M059J (cell line): ENCODE data around the gene TMEM203. TPM values are rescaled to one million over a fixed set of nuclear protein-coding genes. Genes with fewer than 3 reads are reported as not detected.
A peak's percentile ranks its signal among the peaks of the same experiment; 100 is the strongest.

Experiments used
- DNase-seq: peaks from one replicate; pipeline ENCODE4 v3.0.0-alpha.2; 2012; ENCODE audit warnings: low read depth
- total RNA-seq: library from RNA; depleted of rRNA; stranded (reverse); fragments of >200 nt; shearing (Covaris generic); gene quantifications from 2 replicates; pipeline ENCODE4 v1.2.3, GENCODE V29; 2014

TMEM203 gene
- total RNA-seq, 1 experiment from 2014 or later, result 68.9 TPM

DNA sequence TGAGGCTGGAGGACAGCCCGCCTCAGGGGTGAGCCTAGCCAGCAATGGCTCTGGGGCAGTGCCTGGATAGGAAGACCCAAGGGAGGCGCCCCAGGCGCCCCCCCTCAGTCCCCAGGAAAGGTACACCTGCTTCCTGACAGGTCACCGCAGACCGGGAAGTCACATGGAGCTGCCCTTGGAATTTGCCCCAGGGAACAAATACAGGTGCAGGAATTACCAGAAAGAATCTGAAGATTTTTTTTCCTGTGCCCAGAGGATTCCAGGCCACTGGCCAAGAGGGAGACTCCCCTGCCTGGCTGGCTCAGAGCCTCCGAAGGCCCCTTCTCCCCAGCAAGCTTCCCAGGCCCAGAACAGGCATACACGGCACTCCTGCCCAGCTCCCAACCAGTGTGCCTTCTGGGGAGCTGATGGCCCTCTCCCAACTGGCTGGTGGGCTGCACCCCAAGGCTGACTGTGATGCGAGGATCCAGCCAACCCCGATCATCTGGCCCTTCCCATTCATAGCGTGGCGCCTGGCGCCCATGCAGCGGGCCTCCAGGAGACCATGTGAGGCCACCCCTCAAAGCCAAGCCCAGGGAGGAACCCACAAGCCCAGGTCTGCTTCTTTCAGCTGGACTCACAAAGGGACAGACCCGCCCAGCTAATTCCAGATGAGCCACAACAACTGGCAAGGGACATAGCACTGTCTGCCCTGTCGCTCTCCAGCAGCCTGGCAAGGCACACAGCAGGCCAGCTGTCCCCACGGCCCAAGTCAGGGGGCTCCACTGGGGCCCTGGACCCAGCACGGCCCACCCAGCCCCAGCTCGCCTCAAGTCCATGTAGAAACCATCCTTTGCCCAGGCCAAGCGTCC is 7.2 kb downstream of the TMEM203 start:
- peak; percentile 63 for DNase-seq

DNA sequence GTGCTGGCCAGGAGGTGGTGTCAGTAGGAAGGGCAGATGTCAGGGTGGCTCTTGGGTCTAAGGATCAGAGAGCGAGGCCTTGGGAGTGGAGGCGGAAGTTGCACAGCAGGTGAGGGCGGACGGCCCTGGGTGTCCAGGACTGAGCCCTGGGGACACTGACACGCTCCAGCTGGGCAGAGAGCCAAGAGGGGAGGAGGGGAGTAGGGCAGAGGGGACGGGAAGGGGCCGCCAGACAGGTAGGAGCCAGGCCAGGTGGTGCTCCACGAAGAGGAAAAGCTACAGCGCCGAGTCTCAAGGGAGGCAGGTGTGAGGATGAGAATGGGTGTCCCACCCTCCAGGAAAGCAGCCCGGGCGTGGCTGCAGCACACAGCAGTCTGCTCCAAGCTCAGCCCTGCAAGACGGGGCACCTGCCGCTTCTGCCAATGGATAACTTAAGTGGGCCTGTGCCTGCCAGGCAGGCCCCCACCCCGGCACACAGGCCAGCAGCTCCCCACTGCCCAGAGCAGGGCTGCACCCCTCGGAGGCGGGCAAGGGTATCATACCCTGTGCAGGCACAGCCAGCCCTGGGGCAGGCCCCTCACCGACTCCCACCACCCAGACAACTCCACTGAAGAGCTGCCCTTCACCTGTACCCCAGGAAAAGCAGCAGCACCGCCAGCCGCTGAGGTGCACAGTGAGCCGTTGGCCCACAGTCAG is 9.8 kb downstream of the TMEM203 start:
- no peak for DNase-seq

DNA sequence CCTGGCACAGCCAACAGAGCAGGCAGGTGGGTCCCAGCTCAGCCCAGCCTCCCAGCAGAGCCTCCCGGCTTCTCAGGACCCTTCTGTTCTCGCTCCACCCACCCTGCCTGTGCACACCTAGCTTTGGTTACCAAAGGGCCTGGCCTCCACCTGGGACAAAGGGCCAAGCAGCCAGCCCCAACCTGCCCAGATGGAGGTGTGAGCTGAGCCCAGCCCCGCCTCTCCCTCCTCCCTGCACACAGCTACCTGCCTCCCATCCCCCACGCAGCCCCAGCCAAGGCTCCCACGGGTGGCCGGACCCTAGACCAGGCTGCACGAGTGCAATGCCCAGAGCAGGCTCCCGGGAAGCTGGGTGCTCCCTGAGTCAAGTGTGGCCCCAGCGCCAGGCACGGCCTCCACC is 10.5 kb downstream of the TMEM203 start:
- DNase-seq, result no peak

DNA sequence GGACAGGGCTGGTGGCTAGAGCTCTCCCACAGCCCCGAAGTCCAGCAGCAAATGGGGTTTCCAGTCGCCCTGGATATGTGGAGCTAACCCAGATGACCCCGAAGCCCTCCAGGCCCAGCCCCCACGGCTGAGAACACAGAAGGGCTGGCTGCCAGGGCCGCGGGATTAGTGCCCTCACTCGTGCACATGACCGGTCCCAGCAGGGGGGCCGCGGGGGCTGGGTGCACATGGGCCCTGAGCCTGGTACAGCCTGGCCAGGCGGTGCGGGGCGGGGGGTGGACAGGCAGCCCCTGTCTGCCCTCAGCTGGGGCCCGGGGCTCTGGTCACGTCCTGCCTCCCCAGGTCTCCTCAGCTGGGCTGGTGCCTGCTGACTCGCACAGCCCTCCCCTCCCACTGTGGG is 11.1 kb downstream of the TMEM203 start:
- no peak for DNase-seq

DNA sequence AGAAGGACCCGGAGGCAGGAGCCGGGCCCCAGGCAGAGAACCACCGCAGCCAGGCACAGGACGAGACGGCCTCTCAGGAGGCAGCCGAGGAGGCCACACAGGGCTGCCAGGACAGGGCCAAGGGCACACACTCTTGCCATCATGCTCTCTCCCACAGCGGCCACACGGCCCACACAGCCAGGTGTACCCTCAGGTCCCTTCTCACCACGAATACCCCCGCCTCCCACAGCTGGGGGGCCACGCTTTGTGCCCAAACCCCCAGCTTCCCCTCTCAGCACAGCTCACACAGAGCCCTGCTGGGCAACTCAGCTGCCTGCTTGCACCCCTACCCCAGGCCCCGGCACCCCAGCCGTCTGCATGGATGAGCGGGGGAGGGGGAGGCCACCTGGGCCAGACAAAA is 11.7 kb downstream of the TMEM203 start:
- DNase-seq, result no peak

DNA sequence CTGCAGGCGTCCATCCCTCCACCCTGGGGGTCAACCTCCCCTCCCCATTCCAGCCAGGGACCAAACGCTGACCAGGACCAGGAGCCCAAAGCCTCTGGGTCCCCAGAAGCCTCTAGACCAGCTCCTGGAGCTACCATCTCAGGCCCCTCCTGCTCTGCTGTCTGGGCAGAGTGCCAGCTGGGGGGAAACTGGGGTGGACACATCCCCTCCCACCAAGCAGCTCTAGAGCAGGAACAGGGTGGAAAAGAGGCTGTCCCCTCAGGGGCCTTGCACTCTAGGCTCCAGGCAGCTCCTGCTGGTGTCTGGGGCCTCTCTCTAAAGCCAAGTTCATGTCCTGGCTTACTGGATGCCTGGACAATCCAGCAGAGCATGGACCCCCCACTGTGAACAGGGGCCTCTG is 12.6 kb downstream of the TMEM203 start:
- no peak for DNase-seq

DNA sequence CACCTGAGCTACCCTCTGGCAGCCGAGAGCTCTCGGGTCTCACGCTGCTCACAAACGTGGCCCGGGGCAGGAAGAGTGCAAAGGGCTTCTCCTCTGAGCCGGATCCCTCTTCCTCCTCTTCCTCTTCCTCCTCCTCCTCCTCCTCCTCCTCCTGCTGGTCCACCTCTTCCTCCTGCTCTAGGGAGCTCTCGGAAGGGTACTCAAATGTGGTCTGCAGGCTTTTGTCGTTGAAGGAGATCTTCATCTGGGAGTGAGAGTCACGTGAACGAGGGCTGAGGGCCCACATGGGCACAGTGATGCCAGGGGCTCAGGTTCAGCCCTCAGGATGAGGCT is 13.0 kb downstream of the TMEM203 start:
- no peak for DNase-seq

DNA sequence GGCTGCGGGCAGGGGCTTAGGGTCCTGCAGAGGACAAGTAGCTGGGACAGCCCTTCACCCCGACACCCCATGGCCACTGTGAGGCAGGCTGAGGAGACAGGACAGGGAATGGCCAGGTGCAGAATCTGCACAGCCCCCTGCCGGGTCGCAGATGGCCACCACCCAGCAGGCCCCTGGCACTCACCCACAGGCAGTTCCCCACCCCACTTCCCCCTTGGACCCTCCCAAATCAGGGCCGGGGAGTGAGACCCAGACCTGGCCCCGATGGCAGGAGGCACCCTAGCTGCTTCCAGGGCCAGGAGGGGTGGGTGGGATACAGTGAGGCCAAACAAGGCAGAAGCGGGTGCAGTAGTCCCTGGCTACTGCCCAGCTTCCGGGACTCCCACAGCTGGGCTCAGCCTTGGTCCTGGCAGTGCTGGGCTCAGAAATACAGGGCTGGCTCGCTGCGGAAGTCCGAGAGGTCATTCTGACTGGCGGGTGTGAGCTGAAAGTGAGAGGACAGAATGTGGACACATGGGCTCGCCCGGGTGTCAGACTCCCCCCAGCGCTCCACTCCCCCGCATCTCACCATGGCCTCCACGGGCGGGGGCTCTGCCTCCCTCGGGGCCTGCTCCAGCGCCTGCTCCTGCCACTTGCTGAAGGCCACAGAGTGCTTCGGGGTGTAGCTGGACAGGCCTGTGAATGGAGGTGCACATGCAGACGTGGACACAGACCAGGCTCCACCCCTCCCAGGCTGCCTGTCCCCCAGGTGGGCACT is 13.6 kb downstream of the TMEM203 start:
- DNase-seq, result no peak

DNA sequence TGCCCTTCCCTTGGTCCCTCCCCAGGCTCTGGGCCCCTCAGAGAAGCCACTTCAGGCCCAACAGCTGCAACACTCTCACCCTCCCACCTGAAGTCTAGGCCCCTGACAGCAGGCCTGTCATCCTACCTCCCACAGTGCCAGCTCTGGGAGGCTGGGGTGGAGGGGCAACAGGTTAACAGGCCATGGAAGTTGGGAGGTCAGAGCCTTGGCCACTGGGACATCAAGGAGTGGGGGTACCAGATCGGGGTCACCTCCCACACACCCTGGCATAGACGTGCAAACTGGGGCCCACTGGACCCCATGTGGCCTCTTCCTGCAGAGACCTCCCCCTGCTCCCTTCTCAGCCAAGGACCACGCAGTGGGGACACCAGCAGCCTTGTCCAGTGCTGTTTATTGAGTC is 14.2 kb downstream of the TMEM203 start:
- no peak for DNase-seq

DNA sequence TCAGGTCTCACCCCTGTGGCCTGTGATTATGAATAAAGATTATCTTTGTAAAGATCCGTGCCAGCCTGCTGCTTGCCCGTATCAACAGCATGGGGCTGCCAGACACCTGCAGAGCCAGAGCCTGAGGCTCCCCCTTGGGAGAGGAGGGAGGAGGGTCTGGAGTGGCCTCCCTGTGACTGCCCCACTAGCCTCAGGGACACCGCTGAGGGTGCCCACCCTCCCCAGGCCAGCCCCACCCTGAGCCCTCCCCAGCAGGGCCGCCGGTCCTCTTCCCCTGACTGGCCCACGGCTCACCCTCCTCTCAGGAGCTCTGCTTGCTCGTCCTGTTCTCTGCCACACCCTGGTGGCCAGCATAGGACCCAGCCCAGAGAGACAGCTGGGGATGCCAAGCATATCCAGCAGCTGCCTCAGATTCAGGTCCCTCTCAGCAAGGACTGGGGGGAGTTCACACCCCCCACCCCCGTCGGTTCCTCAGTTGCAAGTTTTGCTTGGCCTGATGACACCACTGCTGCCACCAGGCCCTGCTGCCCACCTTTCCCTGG is 15.1 kb downstream of the TMEM203 start:
- no peak for DNase-seq

DNA sequence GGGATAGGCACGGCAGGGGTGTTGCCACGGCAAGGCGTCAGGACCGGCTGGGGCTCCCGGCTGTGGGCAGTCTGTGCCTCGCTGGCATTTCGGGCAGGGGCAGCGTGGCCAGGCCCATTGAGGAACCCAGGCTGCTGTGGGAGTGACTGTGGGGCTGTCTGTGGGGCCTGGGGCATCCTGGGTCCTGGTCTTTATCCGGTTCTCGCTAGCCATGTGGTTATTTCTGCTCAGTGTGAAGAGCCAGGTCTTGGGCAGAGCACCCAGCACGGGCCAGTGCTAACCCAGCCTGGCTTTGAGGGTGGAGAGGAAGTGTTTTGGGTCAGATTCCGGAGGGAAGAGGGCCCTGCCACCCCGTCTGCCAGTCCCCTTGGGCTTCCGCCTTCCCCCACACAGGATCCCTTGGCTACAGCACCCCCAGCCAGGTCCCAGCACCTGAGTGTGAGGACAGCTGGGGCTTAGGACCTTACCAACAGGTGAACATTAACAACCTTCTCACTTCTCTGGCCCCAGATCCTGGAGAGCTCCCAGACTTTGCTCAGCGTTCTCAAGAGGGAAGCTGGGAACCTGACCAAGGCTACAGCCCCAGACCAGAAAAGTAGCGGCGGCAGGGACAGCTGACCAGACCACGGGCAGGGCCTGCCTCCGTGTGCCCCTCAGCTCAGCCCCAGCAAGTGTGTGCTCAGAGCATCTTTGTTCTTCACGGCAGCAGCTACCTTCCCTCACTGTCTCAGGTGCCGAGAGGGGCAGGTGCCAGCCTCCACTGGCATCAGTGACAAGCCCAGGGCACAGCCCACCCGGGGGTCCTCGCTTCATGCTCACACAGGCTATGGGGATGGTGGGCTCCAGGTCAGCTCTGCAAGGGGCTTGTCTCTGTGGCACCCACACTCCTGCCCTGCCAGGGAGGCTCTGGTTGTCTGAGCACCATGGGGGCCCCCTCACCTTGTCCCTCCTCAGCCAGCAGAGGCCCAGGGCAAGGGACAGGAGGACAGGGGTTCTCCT is 15.9 kb downstream of the TMEM203 start:
- no peak for DNase-seq

DNA sequence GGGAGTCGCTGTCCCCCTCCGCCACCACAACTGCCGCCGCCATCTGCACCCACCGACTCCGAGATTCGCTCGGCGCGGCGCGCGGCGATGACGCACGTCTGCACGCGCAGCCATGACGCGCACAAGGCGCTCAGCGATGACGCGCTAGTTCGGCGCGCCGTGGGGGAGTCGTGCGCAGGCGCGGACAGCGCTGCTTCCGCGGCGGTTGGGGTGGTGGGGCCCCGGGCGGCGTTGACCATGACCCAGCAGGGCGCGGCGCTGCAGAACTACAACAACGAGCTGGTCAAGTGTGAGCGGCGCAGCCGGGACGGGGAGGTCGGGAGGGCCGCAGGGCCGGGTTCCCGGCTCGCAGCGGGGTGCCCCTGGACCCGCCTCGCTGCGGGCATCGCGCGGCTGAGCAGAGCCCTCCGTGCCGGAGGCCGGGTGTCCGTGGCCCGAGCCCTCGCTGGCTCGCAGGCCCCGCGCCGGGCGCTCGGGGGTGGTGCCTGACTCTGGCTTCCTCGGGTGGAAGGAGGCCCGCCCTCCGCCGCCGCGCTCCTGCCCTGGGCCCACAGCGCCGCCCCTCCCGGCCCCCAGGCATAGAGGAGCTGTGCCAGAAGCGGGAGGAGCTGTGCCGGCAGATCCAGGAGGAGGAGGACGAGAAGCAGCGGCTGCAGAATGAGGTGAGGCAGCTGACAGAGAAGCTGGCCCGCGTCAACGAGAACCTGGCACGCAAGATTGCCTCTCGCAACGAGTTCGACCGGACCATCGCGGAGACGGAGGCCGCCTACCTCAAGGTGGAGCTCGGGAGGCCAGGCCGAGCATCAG is 16.8 kb downstream of the TMEM203 start, which contains the start of the genes ANAPC2 and SSNA1:
Gene ANAPC2, minus strand, starts transcription at position 71 of the 807 bp plus-strand sequence. Its CDS starts 28 bp downstream, at position 43.
Gene SSNA1, plus strand, starts transcription at position 187 of the 807 bp plus-strand sequence. Its CDS starts 51 bp downstream, at position 238.
- peak; percentile 91 for DNase-seq

DNA sequence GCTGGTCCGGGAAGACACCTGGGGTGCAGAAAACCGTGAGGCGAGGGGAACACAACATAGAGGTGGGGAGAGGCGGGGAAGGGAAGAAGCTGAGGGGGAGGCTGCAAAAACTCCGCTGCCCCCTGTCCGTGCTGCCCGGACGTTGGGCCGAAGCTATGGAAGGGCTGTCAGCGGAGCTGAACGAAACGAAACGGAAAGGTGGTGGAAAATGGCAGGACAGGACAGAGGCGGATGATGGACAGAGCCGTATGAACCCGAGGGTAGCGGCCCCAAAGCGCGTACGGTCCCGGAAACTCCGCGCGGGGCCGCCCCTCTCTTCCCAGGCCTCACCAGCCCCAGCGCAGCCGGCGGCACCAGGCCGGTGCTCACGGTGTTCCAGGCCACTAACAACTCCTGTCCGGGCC is 17.4 kb downstream of the TMEM203 start:
- DNase-seq, result no peak

DNA sequence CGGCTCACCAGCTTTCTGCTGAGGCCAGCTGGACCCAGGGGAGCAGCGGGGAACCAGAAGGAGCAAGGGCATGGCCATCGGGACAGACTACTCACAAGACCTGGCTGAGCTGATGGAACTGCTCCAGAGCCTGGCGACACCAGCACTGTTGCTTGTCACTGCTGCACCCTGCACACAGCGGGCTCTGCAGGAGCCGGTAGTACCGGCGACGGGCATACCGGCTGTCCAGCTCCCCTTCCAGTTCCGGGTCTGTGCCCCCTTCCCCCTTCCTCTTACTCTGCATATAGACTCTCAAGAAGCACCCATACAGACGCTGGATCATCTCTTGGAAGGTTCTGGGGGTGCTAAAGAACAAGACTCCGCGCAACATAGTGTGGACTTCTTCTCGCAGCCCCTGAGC is 18.1 kb downstream of the TMEM203 start:
- DNase-seq, result no peak

DNA sequence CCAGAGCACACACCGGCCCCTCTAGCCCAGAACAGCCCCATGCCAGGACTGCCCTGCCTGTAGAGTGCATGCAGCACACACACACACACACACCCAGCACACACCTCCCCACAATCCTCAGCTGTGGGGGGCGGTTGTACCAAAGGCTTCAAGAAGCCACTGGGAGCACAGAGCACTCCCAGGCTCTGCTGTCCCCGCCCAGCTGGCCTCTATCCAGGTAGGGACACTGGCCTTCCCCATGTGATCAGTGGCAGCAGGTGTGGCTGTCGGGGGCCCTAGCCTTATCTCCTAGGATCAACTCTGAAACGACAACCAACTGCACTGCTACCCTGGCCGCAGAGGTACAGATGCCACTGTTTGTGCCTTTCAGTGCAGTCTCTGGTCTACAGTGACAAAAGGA is 19.1 kb downstream of the TMEM203 start:
- no peak for DNase-seq

DNA sequence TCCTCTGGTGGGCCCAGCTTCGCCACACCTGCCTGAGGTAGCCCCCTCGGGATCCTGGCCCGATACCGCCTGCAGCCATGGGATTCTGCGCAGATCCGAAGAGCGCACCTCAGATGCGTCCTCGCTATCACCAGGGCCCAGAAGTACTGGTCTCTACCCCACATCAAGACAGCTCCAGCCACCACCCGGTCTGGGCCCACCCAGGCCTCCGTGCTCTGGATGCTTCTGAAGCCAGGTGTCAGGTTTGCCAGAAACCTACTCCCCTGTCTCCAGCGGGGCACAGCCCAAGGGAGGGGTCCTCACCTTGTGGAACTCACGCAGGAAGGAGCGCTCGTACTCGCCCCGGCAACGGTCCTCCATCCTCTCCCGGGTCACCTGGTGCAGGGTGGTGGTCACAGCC is 19.5 kb downstream of the TMEM203 start:
- no peak for DNase-seq

DNA sequence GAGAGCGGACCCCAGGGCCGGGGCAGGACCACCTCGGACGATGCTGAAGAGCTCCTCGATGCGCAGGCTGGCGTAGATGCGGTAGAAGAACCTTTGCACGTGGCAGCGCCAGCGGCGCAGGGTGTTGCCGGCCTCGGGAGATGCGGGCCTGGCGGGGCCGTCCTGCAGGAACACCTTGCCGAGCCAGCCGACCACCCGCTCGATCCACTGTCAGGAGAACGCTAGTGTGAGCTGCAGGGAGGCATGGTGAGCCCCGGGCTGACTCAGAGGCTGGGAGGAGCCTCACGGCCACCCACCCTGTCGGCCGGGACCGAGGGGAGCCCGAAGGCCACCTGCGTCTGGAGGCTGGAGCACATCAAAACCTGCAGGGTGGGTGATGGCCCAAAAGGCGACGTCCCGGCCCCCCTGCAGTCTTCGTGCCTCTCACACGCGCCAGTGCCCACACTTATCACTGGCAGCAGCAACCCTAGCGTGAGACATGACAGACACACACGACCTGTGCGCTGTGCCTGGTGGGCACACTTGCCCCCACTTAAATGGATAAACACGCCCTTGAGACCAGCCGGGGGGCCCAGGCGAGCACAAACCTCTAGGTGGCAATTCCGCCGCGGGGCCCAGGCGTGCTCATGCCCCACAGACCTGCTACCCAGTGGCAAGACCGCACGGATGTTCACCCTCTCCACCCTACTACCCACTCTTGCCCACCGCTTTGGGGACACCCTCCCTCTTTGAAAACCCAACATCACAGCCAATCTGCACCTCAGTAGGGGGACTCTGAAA is 20.4 kb downstream of the TMEM203 start:
- no peak for DNase-seq

DNA sequence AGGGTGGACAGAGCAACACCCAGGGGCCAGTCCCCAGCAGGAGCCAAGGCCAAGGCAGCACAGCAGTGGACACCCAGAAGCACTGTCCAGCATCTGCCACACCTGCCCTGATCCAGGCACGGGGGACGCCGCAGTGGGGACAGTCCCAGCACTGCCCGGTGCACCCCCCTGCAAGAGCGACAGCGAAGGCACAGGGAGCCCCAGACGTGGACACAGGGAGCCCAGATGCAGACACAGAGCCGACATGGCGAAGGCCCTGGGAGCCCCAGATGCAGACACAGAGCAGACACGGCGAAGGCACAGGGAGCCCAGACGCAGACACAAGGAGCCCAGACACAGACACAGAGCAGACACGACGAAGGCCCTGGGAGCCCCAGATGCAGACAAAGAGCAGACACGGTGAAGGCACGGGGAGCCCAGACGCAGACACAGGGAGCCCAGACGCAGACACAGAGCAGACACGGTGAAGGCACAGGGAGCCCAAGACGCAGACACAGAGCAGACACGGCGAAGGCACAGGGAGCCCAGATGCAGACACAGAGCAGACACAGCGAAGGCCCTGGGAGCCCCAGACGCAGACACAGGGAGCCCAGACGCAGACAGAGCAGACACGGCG is 21.4 kb downstream of the TMEM203 start:
- DNase-seq, result no peak

DNA sequence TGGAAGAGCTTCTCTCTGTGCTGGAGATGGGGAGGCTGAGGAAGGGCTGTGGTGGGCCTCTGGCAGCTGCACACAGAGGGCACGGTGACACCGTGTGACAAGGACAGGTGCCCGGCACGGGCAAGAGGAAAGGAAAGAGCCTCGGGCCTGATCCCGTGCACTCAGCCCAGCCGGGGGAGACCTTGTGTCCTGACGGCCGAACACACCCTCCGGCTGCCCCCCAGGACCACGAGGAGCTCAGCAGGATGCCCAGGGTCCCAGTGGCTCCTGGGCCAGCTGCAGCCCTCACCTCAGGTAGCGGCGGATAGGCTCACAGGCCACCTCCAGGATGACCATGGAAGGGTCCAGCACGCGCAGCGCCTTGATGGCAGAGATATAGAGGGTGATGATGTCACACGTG is 22.6 kb downstream of the TMEM203 start:
- DNase-seq, result no peak
